Sigmoid colon (tissue), 7 donors: Measurements from ENCODE around the gene LRRC34. TPM values are rescaled to one million over a fixed set of nuclear protein-coding genes. Genes with fewer than 3 reads are reported as not detected.
A peak's percentile ranks its signal among the peaks of the same experiment; 100 is the strongest.

Source experiments
- DNase-seq: peaks from one replicate; pipeline ENCODE4 v3.0.0-alpha.2; 2019
- H3K27ac ChIP-seq, 4 donors: fragments of 200-600 bp; sonication (generic); one replicate each; pipeline ENCODE4 v1.5.1; 2016 to 2019; ENCODE audit warnings: mild to moderate bottlenecking in 1 of 4
- H3K27me3 ChIP-seq, 3 donors: fragments of 200-600 bp; sonication (generic); one replicate each; pipeline ENCODE4 v1.5.1; 2019; ENCODE audit warnings: mild to moderate bottlenecking in 1 of 3
- H3K36me3 ChIP-seq, 4 donors: fragments of 200-600 bp; sonication (generic); one replicate each; pipeline ENCODE4 v1.5.1; 2016 to 2019
- H3K4me1 ChIP-seq, 4 donors: fragments of 200-600 bp; sonication (generic); one replicate each; pipeline ENCODE4 v1.5.1; 2017 to 2019
- H3K4me3 ChIP-seq, 4 donors: fragments of 200-600 bp; sonication (generic); one replicate each; pipeline ENCODE4 v1.5.1; 2017 to 2019; ENCODE audit warnings: mild to moderate bottlenecking in 2 of 4, moderate library complexity in 1 of 4
- H3K9me3 ChIP-seq, 4 donors: fragments of 200-600 bp in 3 of 4; sonication (generic) in 3 of 4; one replicate each; pipeline versions ENCODE4 v1.5.1 to v1.6.1; 2013 to 2019
- CTCF ChIP-seq, 4 experiments: fragments of 450-650 bp in 3 of 4; fragments of 200-600 bp in 1 of 4; IDR thresholded peaks; one replicate each; pipeline ENCODE4 v1.5.1; 2016 to 2019; ENCODE audit warnings: antibody characterized with exemption in 4 of 4, mild to moderate bottlenecking in 3 of 4, moderate library complexity in 2 of 4
- EP300 ChIP-seq, 4 donors: sonication (generic); formaldehyde crosslinking; IDR thresholded peaks; one replicate each; pipeline ENCODE4 v1.6.1; 2017; ENCODE audit warnings: antibody characterized with exemption in 4 of 4
- POLR2A ChIP-seq, 2 donors: fragments of 450-650 bp; IDR thresholded peaks; one replicate each; pipeline ENCODE4 v1.6.1; 2016; ENCODE audit warnings: antibody characterized with exemption in 2 of 2, mild to moderate bottlenecking in 2 of 2, moderate library complexity in 2 of 2
- POLR2AphosphoS5 ChIP-seq, 4 donors: sonication (generic); formaldehyde crosslinking; IDR thresholded peaks; one replicate each; pipeline ENCODE4 v1.6.1; 2017; ENCODE audit warnings: antibody characterized with exemption in 4 of 4
- WGBS, 2 donors: extraction: QIAGEN DNeasy Blood & Tissue Kit; methylation state at CpG; one replicate each; pipeline ENCODE4 v1.1.7; 2013; 5-methylcytosine and 5-hydroxymethylcytosine counted together
- intact Hi-C: fragments of 100-400 bp; cut with DNase I; formaldehyde crosslinking; loops from one replicate; pipeline ENCODE4 v1.15.1; 2023
- polyA plus RNA-seq, 3 donors: library from polyadenylated mRNA; stranded (reverse); fragments of 200-250 nt; gene quantifications; one replicate each; pipeline ENCODE4 v1.2.3, GENCODE V29; 2013
- total RNA-seq, 4 donors: library from RNA; depleted of rRNA; stranded (reverse); fragments of >200 nt; gene quantifications; one replicate each; pipeline ENCODE4 v1.1.0, GENCODE V29; 2016
- donor health status: healthy with polysubstance abuse.
- donor health status: Bipolar disorder and iron deficiency.
- donor health status: healthy.

LRRC34 gene
- 1 to 10 TPM; 1.1 to 3.9 (median 2.3) TPM for total RNA-seq
- polyA plus RNA-seq = 1 to 10 TPM in 1 of 3 donors, under 1 TPM in 1, not detected in 1; 0.60 to 1.1 TPM

GRCh38 chr3:169812332-169813235, at the start of gene LRRC34, which contains the start of gene LRRIQ4:
Gene LRRC34, minus strand, starts transcription at chr3:169812904. Its CDS starts 356 bp downstream, at chr3:169812548.
Gene LRRIQ4, plus strand, starts transcription at chr3:169812870. Its CDS starts 9,052 bp downstream, at chr3:169821922.
- Histone ChIP-seq H3K27me3 (no peaks in the 10 kb centered on the region), H3K9me3 (peaks cover 0 to 3% (median 0%) of the 10 kb centered on the region in 4 donors), H3K36me3 (no peaks in the 10 kb centered on the region), H3K27ac (peak within 1 kb of the TSS; percentile 73 to 82 (median 76)), H3K4me1 (peaks cover 0 to 24% (median 16%) of the 10 kb centered on the region in 4 donors), H3K4me3 (peak within 1 kb of the TSS; percentile 54 to 72 (median 58))
- peak in 1 of 4 donors; percentile 6 for TF ChIP-seq POLR2AphosphoS5 (IDR thresholded peaks at IDR 0.05)
- TF ChIP-seq EP300 (IDR thresholded peaks at IDR 0.05) = no peak
- no peak for TF ChIP-seq POLR2A (IDR thresholded peaks at IDR 0.05)
- TF ChIP-seq CTCF (IDR thresholded peaks at IDR 0.05) = no peak
- WGBS, 2 donors = 4 to 5% methylated on average over 56 of the region's 56 CpGs
- intact Hi-C loops = loop anchor here (5.0 kb wide), 1 partner anchor 40 kb away; the partner anchor contains the start of gene MYNN
- DNase-seq = peak; percentile 87

GRCh38 chr3:169861871-169862270, 49.2 kb upstream of the LRRC34 start:
- no peak for DNase-seq
- intact Hi-C loops = no loop called here
- Histone ChIP-seq H3K27ac (no peak overlapping the region), H3K9me3 (no peaks in the 10 kb centered on the region), H3K27me3 (no peaks in the 10 kb centered on the region), H3K4me1 (peaks cover 0 to 5% (median 0%) of the 10 kb centered on the region in 4 donors), H3K4me3 (no peak overlapping the region), H3K36me3 (no peaks in the 10 kb centered on the region)
- WGBS, 2 donors = 85 to 93% methylated on average over 5 of the region's 5 CpGs
- TF ChIP-seq POLR2A (IDR thresholded peaks at IDR 0.05) (no peak), POLR2AphosphoS5 (IDR thresholded peaks at IDR 0.05) (no peak), CTCF (IDR thresholded peaks at IDR 0.05) (no peak), EP300 (IDR thresholded peaks at IDR 0.05) (no peak)

GRCh38 chr3:169857811-169858210, 45.1 kb upstream of the LRRC34 start:
- intact Hi-C loops = no loop called here
- DNase-seq = no peak
- no peaks in the 10 kb centered on the region for H3K9me3 ChIP-seq
- no peaks in the 10 kb centered on the region for H3K36me3 ChIP-seq
- H3K27ac ChIP-seq = no peak overlapping the region
- WGBS, 2 donors = 66 to 92% methylated on average over 2 of the region's 2 CpGs
- H3K27me3 ChIP-seq = peaks cover 0 to under 1% (median 0%) of the 10 kb centered on the region in 3 donors
- TF ChIP-seq POLR2AphosphoS5 (IDR thresholded peaks at IDR 0.05) = no peak
- no peak for TF ChIP-seq POLR2A (IDR thresholded peaks at IDR 0.05)
- no peak for TF ChIP-seq EP300 (IDR thresholded peaks at IDR 0.05)
- TF ChIP-seq CTCF (IDR thresholded peaks at IDR 0.05) = no peak
- H3K4me1 ChIP-seq = no peaks in the 10 kb centered on the region
- H3K4me3 ChIP-seq = no peak overlapping the region

- no peaks in the 10 kb centered on the region for H3K36me3 ChIP-seq
- intact Hi-C loops = no loop called here
These were observed 42.8 kb upstream of the LRRC34 start for GRCh38 chr3:169855514-169855913.

More at GRCh38 chr3:169855514-169855913, 42.8 kb upstream of the LRRC34 start:
- WGBS, 2 donors = 92 to 95% methylated on average over 3 of the region's 3 CpGs
- Histone ChIP-seq H3K4me1 (peaks cover 0 to 9% (median 0%) of the 10 kb centered on the region in 4 donors), H3K4me3 (no peak overlapping the region), H3K9me3 (no peaks in the 10 kb centered on the region), H3K27ac (no peak overlapping the region), H3K27me3 (peaks cover 0 to 4% (median 0%) of the 10 kb centered on the region in 3 donors)
- DNase-seq = no peak
- TF ChIP-seq POLR2A (IDR thresholded peaks at IDR 0.05) = no peak
- TF ChIP-seq POLR2AphosphoS5 (IDR thresholded peaks at IDR 0.05) = no peak
- TF ChIP-seq CTCF (IDR thresholded peaks at IDR 0.05) = no peak
- TF ChIP-seq EP300 (IDR thresholded peaks at IDR 0.05) = no peak
